NCI-H2227 (cell line): ENCODE data around the gene SSBP3.
"Not testable (repeated sequence)": the region's sequence is repeated elsewhere in the genome, so short reads cannot be mapped to it uniquely, and the experiment has no call there.

ENCODE experiments used
- DNase-seq: peaks from one replicate; lab custom pipeline; 2025; ENCODE audit not compliant: unreplicated experiment; lab: John Stamatoyannopoulos, UW

Gene SSBP3

DNA sequence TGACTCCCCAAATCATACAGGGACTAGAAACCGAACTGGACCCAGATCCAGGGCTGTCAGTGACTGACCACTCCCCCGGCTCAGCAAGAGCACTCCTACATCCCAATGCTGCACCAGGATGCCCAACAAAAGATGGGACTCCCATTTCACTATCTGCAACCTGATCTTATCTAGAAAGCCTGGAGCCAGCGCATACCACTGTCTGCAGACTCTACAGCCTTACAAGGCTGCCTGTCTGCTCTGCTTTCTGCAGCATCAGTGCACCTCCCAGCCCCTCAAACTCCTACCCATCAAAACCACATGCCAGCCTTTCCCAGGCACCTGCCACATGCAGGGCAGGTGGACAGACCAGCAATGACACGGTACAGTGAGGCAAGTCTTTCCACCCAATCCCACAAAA lies 52.2 kb downstream of the SSBP3 start:
- DNase-seq: no peak

GRCh38 chr1:54352755-54353154 lies 53.4 kb downstream of the SSBP3 start:
- no peak for DNase-seq

DNA sequence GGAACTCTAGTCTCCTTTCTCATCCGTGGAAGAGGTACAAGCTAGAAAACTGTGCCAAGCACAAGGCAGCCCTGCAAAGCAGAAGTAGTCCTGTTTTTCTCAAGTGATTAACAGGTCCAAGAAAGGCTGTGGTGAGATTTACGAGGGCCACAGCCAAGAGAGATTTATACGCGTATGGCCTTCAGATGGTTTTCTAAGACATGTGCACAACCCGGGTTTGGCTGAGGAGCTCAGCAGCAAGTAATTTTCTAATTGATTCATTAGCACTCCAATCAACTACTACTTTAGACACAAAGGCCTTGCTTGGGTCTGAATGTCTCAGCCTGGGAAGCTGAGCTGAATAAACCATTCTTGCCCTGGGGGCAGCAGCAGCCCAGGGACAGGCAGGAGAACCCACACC lies 55.8 kb downstream of the SSBP3 start:
- DNase-seq: no peak

- no peak for DNase-seq
Measured at GRCh38 chr1:54348700-54349021, 57.5 kb downstream of the SSBP3 start.

GRCh38 chr1:54347955-54348699 lies 58.1 kb downstream of the SSBP3 start:
- no peak for DNase-seq

DNA sequence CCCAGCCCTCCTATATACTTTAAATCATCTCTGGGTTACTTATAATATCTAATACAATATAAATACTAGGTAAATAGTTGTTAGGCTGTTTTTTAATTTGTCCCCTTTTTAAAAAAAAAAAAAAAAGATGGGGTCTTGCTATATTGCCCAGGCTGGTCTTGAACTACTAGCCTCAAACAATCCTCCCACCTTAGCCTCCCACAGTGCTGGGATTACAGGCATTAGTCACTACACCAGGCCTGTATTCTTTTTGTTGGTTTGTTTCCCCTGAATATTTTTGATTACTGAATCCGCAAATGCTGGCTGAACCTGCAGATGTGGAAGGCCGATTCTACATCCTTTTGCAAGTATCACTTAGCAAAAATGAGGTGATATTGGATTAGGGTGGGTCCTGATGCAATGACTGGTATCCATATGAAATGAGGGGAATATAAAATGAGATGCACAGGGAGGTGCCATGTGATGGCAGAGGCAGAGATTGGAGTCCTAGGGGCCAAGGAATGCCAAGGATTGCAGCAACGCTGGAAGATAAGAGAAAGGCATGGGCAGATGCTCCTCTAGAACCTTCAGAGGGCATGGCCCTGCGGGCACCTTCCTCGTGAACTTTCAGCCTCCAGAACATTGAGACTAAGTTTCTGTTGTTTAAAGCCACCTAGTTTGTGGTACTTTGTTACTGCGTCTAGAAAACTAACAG lies 58.8 kb downstream of the SSBP3 start:
- no peak for DNase-seq

DNA sequence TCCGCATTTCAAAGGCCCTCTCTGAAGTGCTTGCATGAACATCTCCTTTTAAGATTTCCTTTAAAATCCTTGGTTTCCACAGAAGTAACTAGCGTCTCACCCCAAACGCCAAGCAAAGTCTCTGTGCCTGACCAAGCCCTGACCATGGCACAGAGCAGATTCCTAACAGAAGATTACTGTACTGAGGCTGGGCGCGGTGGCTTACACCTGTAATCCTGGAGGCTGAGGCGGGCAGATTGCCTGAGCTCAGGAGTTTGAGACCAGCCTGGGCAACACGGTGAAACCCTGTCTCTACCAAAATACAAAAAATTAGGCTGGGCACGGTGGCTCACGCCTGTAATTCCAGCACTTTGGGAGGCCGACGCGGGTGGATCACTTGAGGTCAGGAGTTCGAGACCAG lies 60.6 kb downstream of the SSBP3 start:
- not testable (repeated sequence) for DNase-seq

DNA sequence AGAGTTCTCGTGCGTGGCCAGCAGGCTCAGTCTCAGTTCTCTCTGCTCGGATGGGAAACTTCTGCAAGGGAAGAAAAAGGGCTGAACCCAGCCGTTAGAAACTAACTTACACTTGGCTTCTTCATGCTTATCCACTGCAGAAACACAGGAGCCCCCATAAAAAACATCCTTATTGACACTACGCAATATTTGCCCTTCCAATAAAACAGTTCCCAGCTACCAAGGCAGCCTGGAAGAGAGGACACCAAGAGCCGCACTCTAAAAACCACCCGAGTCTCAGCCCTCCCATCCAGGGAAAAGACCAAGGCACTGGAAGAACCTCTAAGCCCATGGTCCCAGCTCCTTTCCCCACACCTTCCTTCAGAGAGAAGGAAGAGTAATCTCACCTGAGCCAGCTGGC lies 61.1 kb downstream of the SSBP3 start:
- DNase-seq: no peak

GRCh38 chr1:54342742-54343687 lies 63.2 kb downstream of the SSBP3 start:
- no peak for DNase-seq

DNA sequence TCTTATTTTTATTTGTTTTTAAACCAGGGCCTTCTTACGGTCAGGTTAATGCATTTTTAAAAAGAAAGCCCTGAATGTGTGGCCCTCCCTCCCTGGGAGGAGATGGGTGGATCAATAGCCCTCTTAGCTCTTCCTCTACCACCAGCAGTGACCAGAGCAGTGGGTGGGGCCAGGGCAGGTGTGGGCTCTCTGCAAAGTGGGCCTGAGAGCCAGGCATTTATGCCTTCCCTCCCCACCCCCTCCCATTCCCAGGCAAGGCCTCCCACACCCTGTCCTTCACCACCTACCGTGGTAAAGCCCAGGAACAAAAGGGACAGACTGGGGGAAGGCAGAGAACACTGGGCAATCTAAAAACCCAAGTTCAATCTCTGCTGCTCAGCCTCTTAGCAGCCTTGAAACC lies 63.9 kb downstream of the SSBP3 start:
- DNase-seq: peak; percentile 63

GRCh38 chr1:54341763-54342162 lies 64.4 kb downstream of the SSBP3 start:
- no peak for DNase-seq

GRCh38 chr1:54340878-54341277 lies 65.3 kb downstream of the SSBP3 start:
- no peak for DNase-seq

- no peak for DNase-seq
Measured at GRCh38 chr1:54340434-54340833, 65.8 kb downstream of the SSBP3 start.

DNA sequence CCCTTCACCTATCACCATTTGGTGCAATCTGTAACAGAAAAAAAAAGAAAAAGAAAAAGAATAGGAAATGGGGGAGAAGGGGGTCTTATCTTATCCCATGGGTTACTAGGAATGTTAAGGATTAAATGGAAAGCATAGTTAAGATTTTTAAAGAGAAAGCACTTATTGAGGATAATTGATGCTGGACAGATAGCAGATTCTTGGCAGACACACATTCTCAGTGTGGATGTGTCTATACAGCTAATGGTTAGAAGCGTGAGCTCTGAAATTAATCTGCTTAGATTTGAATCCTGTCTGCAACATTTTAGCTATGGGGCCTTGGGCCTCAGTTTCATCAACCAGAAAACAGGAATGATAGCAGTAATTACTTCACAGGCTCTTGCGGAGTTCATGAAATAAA lies 67.1 kb downstream of the SSBP3 start:
- DNase-seq: no peak

DNA sequence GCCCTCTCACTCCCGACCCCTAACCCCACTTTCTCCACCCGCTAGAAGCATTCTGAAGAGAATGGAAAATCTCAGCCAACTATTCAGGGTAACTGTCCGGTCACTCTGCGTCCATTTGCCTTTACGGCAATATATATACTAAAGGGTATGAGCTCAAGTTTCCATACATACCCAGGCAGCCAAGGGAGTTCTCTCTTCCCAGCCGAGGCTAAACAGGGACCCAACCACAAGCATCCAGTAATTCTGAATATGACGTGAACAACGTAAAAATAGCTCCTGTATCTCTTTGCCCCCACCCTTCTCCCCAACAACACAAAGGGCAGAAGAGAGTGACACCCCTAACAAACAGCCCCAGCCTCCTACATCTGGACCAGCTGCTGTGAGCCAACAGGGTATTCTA lies 67.7 kb downstream of the SSBP3 start:
- DNase-seq: no peak

DNA sequence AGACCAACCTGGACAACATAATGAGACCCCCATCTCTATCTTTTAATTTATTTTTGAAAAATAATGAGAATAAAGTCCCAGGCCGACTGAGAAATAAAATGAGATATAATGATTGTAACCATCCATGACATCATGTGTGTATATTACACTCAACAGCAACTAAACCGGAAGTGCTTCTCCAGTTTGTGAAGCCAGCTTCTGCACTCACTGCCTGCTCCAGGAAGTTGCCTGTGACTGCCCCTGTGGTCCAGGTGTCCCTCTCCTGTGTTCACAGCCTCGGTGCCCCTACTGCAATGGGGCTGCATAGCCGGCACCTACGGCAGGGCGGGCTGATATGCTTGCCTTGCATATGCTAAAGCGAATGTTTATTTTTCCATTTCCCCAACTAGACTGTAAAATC lies 68.3 kb downstream of the SSBP3 start:
- no peak for DNase-seq

DNA sequence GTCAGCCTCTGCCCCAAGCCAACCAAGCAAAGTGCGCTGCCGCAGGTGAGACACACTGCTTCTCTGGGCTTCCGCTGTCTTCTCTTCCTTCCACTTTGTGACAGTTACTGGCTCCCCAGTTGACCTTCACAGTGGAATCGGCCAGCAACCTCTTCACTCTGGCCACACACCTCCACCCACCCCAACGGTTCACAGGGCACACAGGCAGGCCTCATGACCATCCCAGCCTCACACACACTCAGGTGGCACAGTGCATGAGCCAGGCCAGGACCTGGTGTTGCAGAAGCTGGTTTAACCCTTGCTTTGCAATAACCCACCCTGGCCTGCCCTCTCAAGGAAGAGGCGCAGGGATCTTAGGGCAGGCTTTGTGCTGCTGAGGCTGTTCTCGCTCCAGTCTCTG lies 69.2 kb downstream of the SSBP3 start:
- DNase-seq: no peak

- DNase-seq: no peak
Measured at GRCh38 chr1:54336116-54336515, 70.1 kb downstream of the SSBP3 start.

DNA sequence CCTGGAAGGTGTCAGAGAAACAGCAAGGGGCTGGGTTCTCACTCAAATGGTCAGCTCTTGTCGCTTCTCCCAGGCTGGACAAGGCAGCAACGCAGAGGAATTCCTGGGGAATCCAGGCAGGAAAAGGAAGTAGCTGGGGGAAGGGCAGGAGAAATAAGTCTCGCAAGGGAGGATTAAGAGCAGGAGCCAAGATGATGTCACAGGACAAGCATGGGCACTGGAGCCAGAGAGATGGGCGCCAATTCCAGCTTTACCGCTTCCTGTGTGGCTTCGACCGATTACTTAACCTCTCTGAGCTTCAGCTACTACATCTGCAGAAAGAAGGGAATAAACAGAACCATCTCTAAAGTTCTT lies 70.5 kb downstream of the SSBP3 start:
- no peak for DNase-seq

DNA sequence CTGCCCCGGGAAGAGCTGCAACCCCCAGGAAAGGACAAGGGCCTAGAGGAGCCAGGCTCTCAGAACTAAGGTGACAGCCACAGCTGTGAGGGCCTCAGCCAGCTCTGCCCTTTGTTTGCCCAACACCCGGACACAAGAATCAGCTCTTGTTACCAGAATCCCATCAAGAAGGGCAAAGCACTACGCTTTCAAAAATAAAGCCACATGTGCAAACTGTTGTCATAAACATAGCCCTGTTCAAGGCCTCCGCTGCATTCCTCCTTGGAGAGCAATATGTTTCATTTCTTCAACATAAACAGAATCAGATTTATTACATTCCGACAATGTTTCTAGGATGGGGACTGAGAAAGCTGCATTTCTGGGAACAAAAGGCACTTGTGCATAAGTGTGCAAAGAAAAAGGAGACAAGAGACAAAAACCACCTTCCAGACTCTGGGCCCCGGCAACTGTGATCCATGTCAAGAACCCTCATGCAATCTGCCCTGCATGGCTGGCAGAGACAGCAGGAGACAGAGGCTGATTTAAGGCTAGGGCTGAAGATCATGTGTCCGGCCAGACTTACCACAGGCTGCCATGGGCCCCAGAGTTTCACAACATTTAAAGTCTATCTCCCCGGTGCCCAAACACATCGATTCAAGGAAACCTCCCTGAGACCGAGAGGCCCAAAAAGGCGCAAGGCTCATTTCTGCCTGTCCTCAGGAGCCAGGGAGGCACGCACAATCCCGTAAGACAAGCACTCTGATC lies 71.0 kb downstream of the SSBP3 start:
- no peak for DNase-seq
